ENCODE data around the gene C4orf50. TPM values are rescaled to one million over a fixed set of nuclear protein-coding genes. Genes with fewer than 3 reads are reported as not detected.

The C4orf50 gene
- total and polyA plus RNA-seq, 11 donors, result 0.05 to 0.11 TPM; not detected in 9

- Histone ChIP-seq H3K27me3 (peaks cover 0 to 9% (median 0%) of the 10 kb centered on the region in 9 donors), H3K4me3 (no peak overlapping the region), H3K36me3 (no peaks in the 10 kb centered on the region), H3K9me3 (no peaks in the 10 kb centered on the region), H3K27ac (no peak overlapping the region), H3K4me1 (no peaks in the 10 kb centered on the region)
- intact Hi-C loops (cut with DNase I), result no loop called here
- TF ChIP-seq CTCF (IDR thresholded peaks at IDR 0.05), result no peak
- TF ChIP-seq POLR2A (IDR thresholded peaks at IDR 0.05), result no peak
- no peak for ATAC-seq
- DNase-seq, result no peak
- 91 to 95% (median 93%) methylated on average over 3 of the region's 3 CpGs for WGBS, 4 donors
Measured at GRCh38 chr4:5854929-5855328, 163.3 kb downstream of the C4orf50 start.

GRCh38 chr4:5852523-5853202 is 165.6 kb downstream of the C4orf50 start:
- intact Hi-C loops (cut with DNase I), result no loop called here
- no peak for ATAC-seq

GRCh38 chr4:5851637-5852301 is 166.5 kb downstream of the C4orf50 start:
- H3K36me3 ChIP-seq, result no peaks in the 10 kb centered on the region
- 71 to 80% (median 72%) methylated on average over 4 of the region's 4 CpGs for WGBS, 4 donors
- no peak for DNase-seq
- ATAC-seq, result no peak
- H3K4me1 ChIP-seq, result no peaks in the 10 kb centered on the region
- TF ChIP-seq CTCF (IDR thresholded peaks at IDR 0.05), result no peak
- TF ChIP-seq POLR2A (IDR thresholded peaks at IDR 0.05), result no peak
- H3K27ac ChIP-seq, result no peak overlapping the region
- peaks cover 0 to 9% (median 0%) of the 10 kb centered on the region in 9 donors for H3K27me3 ChIP-seq
- no peak overlapping the region for H3K4me3 ChIP-seq
- intact Hi-C loops (cut with DNase I), result no loop called here
- no peaks in the 10 kb centered on the region for H3K9me3 ChIP-seq

More at GRCh38 chr4:5852523-5853202, 165.6 kb downstream of the C4orf50 start:
- H3K9me3 ChIP-seq, result no peaks in the 10 kb centered on the region
- peaks cover 0 to 9% (median 0%) of the 10 kb centered on the region in 9 donors for H3K27me3 ChIP-seq
- no peak overlapping the region for H3K4me3 ChIP-seq
- no peaks in the 10 kb centered on the region for H3K4me1 ChIP-seq
- no peaks in the 10 kb centered on the region for H3K36me3 ChIP-seq
- TF ChIP-seq CTCF (IDR thresholded peaks at IDR 0.05), result no peak
- no peak for TF ChIP-seq POLR2A (IDR thresholded peaks at IDR 0.05)
- 77 to 87% (median 83%) methylated on average over 9 of the region's 9 CpGs for WGBS, 4 donors
- DNase-seq, result no peak
- H3K27ac ChIP-seq, result no peak overlapping the region

MicroRNAs within 50 kb of the gene (microRNA counts, 767-probe panel; counts per million panel counts)
- microRNA hsa-miR-378d, result 0 to 71.6 counts per million in 2 donors

Small RNA genes within 50 kb of the gene (microRNA-seq; reads per million reads assigned to microRNA genes)
- gene MIR378D1, result 2.4 to 6.2 (median 4.7) reads per million in 4 donors

Other genes with a start within 250 kb of the C4orf50 start
- gene CRMP1, start 125.3 kb downstream of the C4orf50 start, total RNA-seq, result 1 to 10 TPM in 3 of 9 donors, under 1 TPM in 6; 0.39 to 2.4 (median 0.93) TPM
- 1 to 10 TPM in 1 of 2 donors, under 1 TPM in 1; 0.34 to 1.7 TPM for gene CRMP1, start 125.3 kb downstream of the C4orf50 start, polyA plus RNA-seq
- under 1 TPM in 3 of 9 donors, not detected in 6; 0.23 to 0.99 (median 0.38) TPM for gene JAKMIP1, start 182.1 kb upstream of the C4orf50 start, total RNA-seq
- gene JAKMIP1, start 182.1 kb upstream of the C4orf50 start, polyA plus RNA-seq, result under 1 TPM; 0.01 to 0.08 TPM

All from heart left ventricle (tissue), 16 donors.